Progenitor cell of endocrine pancreas (in vitro differentiated cells): ENCODE data around the gene SOX8. TPM values are rescaled to one million over a fixed set of nuclear protein-coding genes. Genes with fewer than 3 reads are reported as not detected.

Source experiments
- DNase-seq: peaks from one replicate; pipeline ENCODE4 v3.0.0; 2021; ENCODE audit warnings: low spot score; ENCODE audit not compliant: unreplicated experiment
- H3K27ac Mint-ChIP-seq: 2 replicates; pipeline ENCODE4 v1.8.0; 2021; ENCODE audit warnings: mild to moderate bottlenecking, moderate library complexity, mixed read lengths
- H3K27me3 Mint-ChIP-seq: 2 replicates; pipeline ENCODE4 v1.8.0; 2021; ENCODE audit warnings: mixed read lengths
- H3K36me3 Mint-ChIP-seq: 2 replicates; pipeline ENCODE4 v1.8.0; 2022; ENCODE audit warnings: mixed read lengths; ENCODE audit not compliant: insufficient read depth
- H3K4me1 Mint-ChIP-seq: 2 replicates; pipeline ENCODE4 v1.8.0; 2021; ENCODE audit warnings: low read depth, mixed read lengths
- H3K4me3 Mint-ChIP-seq: 2 replicates; pipeline ENCODE4 v1.8.0; 2021; ENCODE audit warnings: low read depth, mild to moderate bottlenecking, moderate library complexity, mixed read lengths
- H3K9me3 Mint-ChIP-seq: 2 replicates; pipeline ENCODE4 v1.8.0; 2021; ENCODE audit warnings: low read depth, mixed read lengths
- total RNA-seq: library from RNA; stranded (reverse); gene quantifications from 2 replicates; pipeline ENCODE4 v1.2.1, GENCODE V29; 2021
- TF ChIP-seq, protein P1 (sequence below): fragments of 200-600 bp; sonication (generic); IDR thresholded peaks from one replicate; pipeline ENCODE4 v1.5.0; 2021; ENCODE audit warnings: antibody characterized with exemption, mild to moderate bottlenecking; ENCODE audit not compliant: unreplicated experiment

The SOX8 gene
- total RNA-seq, 1 donor from 2014 or later = 6.7 TPM

- Mint-ChIP-seq H3K27ac (no peak overlapping the region), H3K36me3 (peaks cover 27% of the 10 kb centered on the region), H3K4me1 (no peaks in the 10 kb centered on the region), H3K9me3 (peaks cover 9% of the 10 kb centered on the region), H3K27me3 (no peaks in the 10 kb centered on the region), H3K4me3 (no peak overlapping the region)
- no peak for DNase-seq
- TF ChIP-seq, protein P1, sequence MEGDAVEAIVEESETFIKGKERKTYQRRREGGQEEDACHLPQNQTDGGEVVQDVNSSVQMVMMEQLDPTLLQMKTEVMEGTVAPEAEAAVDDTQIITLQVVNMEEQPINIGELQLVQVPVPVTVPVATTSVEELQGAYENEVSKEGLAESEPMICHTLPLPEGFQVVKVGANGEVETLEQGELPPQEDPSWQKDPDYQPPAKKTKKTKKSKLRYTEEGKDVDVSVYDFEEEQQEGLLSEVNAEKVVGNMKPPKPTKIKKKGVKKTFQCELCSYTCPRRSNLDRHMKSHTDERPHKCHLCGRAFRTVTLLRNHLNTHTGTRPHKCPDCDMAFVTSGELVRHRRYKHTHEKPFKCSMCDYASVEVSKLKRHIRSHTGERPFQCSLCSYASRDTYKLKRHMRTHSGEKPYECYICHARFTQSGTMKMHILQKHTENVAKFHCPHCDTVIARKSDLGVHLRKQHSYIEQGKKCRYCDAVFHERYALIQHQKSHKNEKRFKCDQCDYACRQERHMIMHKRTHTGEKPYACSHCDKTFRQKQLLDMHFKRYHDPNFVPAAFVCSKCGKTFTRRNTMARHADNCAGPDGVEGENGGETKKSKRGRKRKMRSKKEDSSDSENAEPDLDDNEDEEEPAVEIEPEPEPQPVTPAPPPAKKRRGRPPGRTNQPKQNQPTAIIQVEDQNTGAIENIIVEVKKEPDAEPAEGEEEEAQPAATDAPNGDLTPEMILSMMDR = no peak
These were observed 44.3 kb upstream of the SOX8 start for GRCh38 chr16:937311-937710.

GRCh38 chr16:937723-938122 is 43.8 kb upstream of the SOX8 start:
- TF ChIP-seq, protein P1 = no peak
- H3K4me3 Mint-ChIP-seq = no peak overlapping the region
- no peaks in the 10 kb centered on the region for H3K27me3 Mint-ChIP-seq
- no peak for DNase-seq
- H3K27ac Mint-ChIP-seq = no peak overlapping the region
- H3K9me3 Mint-ChIP-seq = peaks cover 13% of the 10 kb centered on the region
- peaks cover 31% of the 10 kb centered on the region for H3K36me3 Mint-ChIP-seq
- no peaks in the 10 kb centered on the region for H3K4me1 Mint-ChIP-seq

GRCh38 chr16:938136-938535 is 43.4 kb upstream of the SOX8 start:
- Mint-ChIP-seq H3K27me3 (no peaks in the 10 kb centered on the region), H3K9me3 (peaks cover 15% of the 10 kb centered on the region), H3K4me1 (no peaks in the 10 kb centered on the region), H3K36me3 (peaks cover 33% of the 10 kb centered on the region), H3K4me3 (no peak overlapping the region), H3K27ac (no peak overlapping the region)
- no peak for DNase-seq
- TF ChIP-seq, protein P1 = no peak

DNA sequence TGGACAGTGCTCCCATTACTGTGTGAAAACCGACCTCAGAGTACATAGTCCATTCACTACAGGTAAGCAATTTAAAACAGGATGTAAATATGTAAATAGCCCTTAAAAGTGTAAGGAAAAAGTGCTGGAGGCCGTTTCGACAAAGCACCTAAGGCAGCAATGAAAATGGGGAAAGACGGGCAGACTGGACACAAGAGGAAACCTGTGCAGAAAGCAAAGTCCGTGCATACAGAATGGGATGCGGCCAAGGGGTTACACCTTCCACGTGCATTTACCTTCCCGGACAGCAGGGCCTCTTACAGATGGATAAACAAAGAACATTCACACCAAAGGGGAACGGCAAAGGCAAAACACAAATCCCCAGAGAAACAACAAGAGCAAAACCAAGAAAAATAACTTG is 42.8 kb upstream of the SOX8 start:
- peaks cover 35% of the 10 kb centered on the region for H3K36me3 Mint-ChIP-seq
- H3K27me3 Mint-ChIP-seq = no peaks in the 10 kb centered on the region
- H3K4me3 Mint-ChIP-seq = no peak overlapping the region
- no peak for DNase-seq
- no peaks in the 10 kb centered on the region for H3K4me1 Mint-ChIP-seq
- peaks cover 17% of the 10 kb centered on the region for H3K9me3 Mint-ChIP-seq
- TF ChIP-seq, protein P1 = no peak
- H3K27ac Mint-ChIP-seq = no peak overlapping the region

GRCh38 chr16:939311-939710 is 42.3 kb upstream of the SOX8 start:
- Mint-ChIP-seq H3K27ac (no peak overlapping the region), H3K27me3 (no peaks in the 10 kb centered on the region), H3K4me1 (no peaks in the 10 kb centered on the region), H3K36me3 (peaks cover 40% of the 10 kb centered on the region), H3K9me3 (peaks cover 19% of the 10 kb centered on the region), H3K4me3 (no peak overlapping the region)
- TF ChIP-seq, protein P1 = no peak
- no peak for DNase-seq
